Right atrium auricular region (tissue), 2 donors: ENCODE results near the gene PODXL2. TPM values are rescaled to one million over a fixed set of nuclear protein-coding genes. Genes with fewer than 3 reads are reported as not detected.

Source experiments
- DNase-seq: peaks from one replicate; pipeline ENCODE4 v3.0.0-alpha.2; 2019; ENCODE audit warnings: low spot score
- H3K27ac ChIP-seq, 2 donors: fragments of 200-600 bp; sonication (generic); 1 replicate in 1 of 2; 2 replicates in 1 of 2; pipeline ENCODE4 v1.5.1; 2016 to 2019
- H3K27me3 ChIP-seq, 2 donors: fragments of 200-600 bp; sonication (generic); one replicate each; pipeline versions ENCODE4 v1.5.1 to v1.6.0; 2017 to 2019
- H3K36me3 ChIP-seq: fragments of 200-600 bp; sonication (generic); one replicate; pipeline ENCODE4 v1.5.1; 2016
- H3K4me1 ChIP-seq, 2 donors: fragments of 200-600 bp; sonication (generic); one replicate each; pipeline versions ENCODE4 v1.5.1 to v1.6.0; 2017 to 2019
- H3K4me3 ChIP-seq, 2 donors: fragments of 200-600 bp; sonication (generic); 1 replicate in 1 of 2; 2 replicates in 1 of 2; pipeline ENCODE4 v1.5.1; 2017 to 2019; ENCODE audit warnings: mild to moderate bottlenecking in 1 of 2, moderate library complexity in 1 of 2
- H3K9me3 ChIP-seq, 2 donors: fragments of 200-600 bp; sonication (generic); one replicate each; pipeline ENCODE4 v1.5.1; 2019
- CTCF ChIP-seq, 2 donors: fragments of 200-600 bp; sonication (generic); IDR thresholded peaks; one replicate each; pipeline ENCODE4 v1.5.1; 2019; ENCODE audit warnings: antibody characterized with exemption in 2 of 2
- total RNA-seq, 2 donors: library from RNA; depleted of rRNA; stranded (reverse); fragments of >200 nt; gene quantifications; one replicate each; pipeline ENCODE4 v1.1.0, GENCODE V29; 2016

PODXL2 gene
- total RNA-seq, 2 donors from 2014 or later: 1.9 to 2.9 TPM

- TF ChIP-seq CTCF (IDR thresholded peaks at IDR 0.05): no peak
- peak overlapping the region; percentile 56 to 78 for H3K27ac ChIP-seq
- no peaks in the 10 kb centered on the region for H3K9me3 ChIP-seq
- no peaks in the 10 kb centered on the region for H3K36me3 ChIP-seq
- no peak for DNase-seq
- H3K27me3 ChIP-seq: no peaks in the 10 kb centered on the region
- peaks cover 0 to 94% of the 10 kb centered on the region in 2 donors for H3K4me1 ChIP-seq
- no peak overlapping the region for H3K4me3 ChIP-seq
These were observed 82.9 kb downstream of the PODXL2 start for GRCh38 chr3:127711896-127712295.

GRCh38 chr3:127712461-127712860, 83.5 kb downstream of the PODXL2 start:
- H3K9me3 ChIP-seq: no peaks in the 10 kb centered on the region
- H3K27ac ChIP-seq: peak overlapping the region; percentile 56 to 78
- no peak for TF ChIP-seq CTCF (IDR thresholded peaks at IDR 0.05)
- peaks cover 0 to 94% of the 10 kb centered on the region in 2 donors for H3K4me1 ChIP-seq
- no peaks in the 10 kb centered on the region for H3K36me3 ChIP-seq
- no peaks in the 10 kb centered on the region for H3K27me3 ChIP-seq
- H3K4me3 ChIP-seq: no peak overlapping the region
- no peak for DNase-seq

- no peak for DNase-seq
- no peak for TF ChIP-seq CTCF (IDR thresholded peaks at IDR 0.05)
- Histone ChIP-seq H3K27me3 (no peaks in the 10 kb centered on the region), H3K9me3 (no peaks in the 10 kb centered on the region), H3K4me3 (no peak overlapping the region), H3K36me3 (no peaks in the 10 kb centered on the region), H3K27ac (peak overlapping the region; percentile 56 to 78), H3K4me1 (peaks cover 0 to 94% of the 10 kb centered on the region in 2 donors)
These were observed 84.1 kb downstream of the PODXL2 start for GRCh38 chr3:127712881-127713771.

GRCh38 chr3:127714125-127714571, 85.2 kb downstream of the PODXL2 start:
- peak overlapping the region; percentile 56 to 78 for H3K27ac ChIP-seq
- no peak for DNase-seq
- TF ChIP-seq CTCF (IDR thresholded peaks at IDR 0.05): no peak
- no peak overlapping the region for H3K4me3 ChIP-seq
- no peaks in the 10 kb centered on the region for H3K9me3 ChIP-seq
- peaks cover 0 to 94% of the 10 kb centered on the region in 2 donors for H3K4me1 ChIP-seq
- H3K27me3 ChIP-seq: no peaks in the 10 kb centered on the region
- H3K36me3 ChIP-seq: peaks cover 2% of the 10 kb centered on the region

- Histone ChIP-seq H3K4me3 (no peak overlapping the region), H3K9me3 (no peaks in the 10 kb centered on the region), H3K27me3 (no peaks in the 10 kb centered on the region), H3K36me3 (peaks cover 7% of the 10 kb centered on the region), H3K27ac (peak overlapping the region; percentile 56 to 78), H3K4me1 (peaks cover 0 to 92% of the 10 kb centered on the region in 2 donors)
- no peak for DNase-seq
- TF ChIP-seq CTCF (IDR thresholded peaks at IDR 0.05): no peak
These were observed 85.9 kb downstream of the PODXL2 start for GRCh38 chr3:127714866-127715265.
